ENCODE data around the gene SDF4.
"Not testable (repeated sequence)": the region's sequence is repeated elsewhere in the genome, so short reads cannot be mapped to it uniquely, and the experiment has no call there.

SDF4 gene

GRCh38 chr1:1259951-1260600, 28.3 kb upstream of the SDF4 start:
- DNase-seq (ENCODE audit: low read depth), result no peak

GRCh38 chr1:1259540-1259939, 27.7 kb upstream of the SDF4 start:
- DNase-seq (ENCODE audit: low read depth), result no peak

GRCh38 chr1:1259119-1259488, 27.3 kb upstream of the SDF4 start:
- no peak for DNase-seq (ENCODE audit: low read depth)

- DNase-seq (ENCODE audit: low read depth), result no peak
These were observed 25.4 kb upstream of the SDF4 start for GRCh38 chr1:1256956-1257871.

GRCh38 chr1:1255611-1256010, 23.8 kb upstream of the SDF4 start:
- no peak for DNase-seq (ENCODE audit: low read depth)

- DNase-seq (ENCODE audit: low read depth), result no peak
These were observed 23.3 kb upstream of the SDF4 start for GRCh38 chr1:1255078-1255477.

- no peak for DNase-seq (ENCODE audit: low read depth)
These were observed 22.8 kb upstream of the SDF4 start for GRCh38 chr1:1254667-1254998.

GRCh38 chr1:1253972-1254666, 22.3 kb upstream of the SDF4 start:
- DNase-seq (ENCODE audit: low read depth), result no peak

GRCh38 chr1:1253314-1253713, 21.5 kb upstream of the SDF4 start:
- no peak for DNase-seq (ENCODE audit: low read depth)

GRCh38 chr1:1250786-1251284, 19.0 kb upstream of the SDF4 start:
- peak; percentile 25 for DNase-seq (ENCODE audit: low read depth)

GRCh38 chr1:1248009-1248913, 16.5 kb upstream of the SDF4 start:
- DNase-seq (ENCODE audit: low read depth), result not testable (repeated sequence)

- DNase-seq (ENCODE audit: low read depth), result no peak
These were observed 15.6 kb upstream of the SDF4 start for GRCh38 chr1:1247341-1247913.

- no peak for DNase-seq (ENCODE audit: low read depth)
These were observed 15.0 kb upstream of the SDF4 start, which contains the start of gene C1QTNF12 for GRCh38 chr1:1246577-1247340. C1QTNF12 (minus strand) TSS chr1:1246722; CDS start chr1:1246690, 32 bp downstream.

GRCh38 chr1:1245817-1246576, 14.2 kb upstream of the SDF4 start:
- no peak for DNase-seq (ENCODE audit: low read depth)

GRCh38 chr1:1245178-1245816, 13.5 kb upstream of the SDF4 start:
- no peak for DNase-seq (ENCODE audit: low read depth)

- DNase-seq (ENCODE audit: low read depth), result no peak
These were observed 12.5 kb upstream of the SDF4 start for GRCh38 chr1:1244192-1244811.

GRCh38 chr1:1243807-1244191, 12.0 kb upstream of the SDF4 start:
- DNase-seq (ENCODE audit: low read depth), result no peak

GRCh38 chr1:1243266-1243660, 11.5 kb upstream of the SDF4 start:
- DNase-seq (ENCODE audit: low read depth), result no peak
